ENCODE data around the gene TACR1.

DNA sequence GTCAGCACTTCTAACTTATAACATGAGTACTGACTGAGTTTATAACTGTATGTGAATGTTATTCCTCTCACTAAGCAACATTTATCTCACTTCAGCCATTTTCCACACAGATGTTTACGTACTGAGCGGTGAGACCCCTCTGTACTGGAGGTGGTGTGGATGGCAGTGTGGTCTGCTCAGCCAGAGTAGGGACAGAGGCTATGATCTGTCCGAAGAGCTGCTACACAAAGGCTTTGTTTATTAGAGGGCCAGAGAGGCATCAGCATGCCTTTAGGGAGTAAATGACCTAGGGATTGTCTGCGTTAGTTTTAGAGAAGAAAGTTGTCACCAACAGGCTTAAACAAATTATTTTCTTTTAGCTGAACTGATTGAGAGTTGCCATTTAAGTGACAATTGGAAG lies 23.2 kb upstream of the TACR1 start:
- TF ChIP-seq EZH2 (IDR thresholded peaks at IDR 0.05; ENCODE audit: low read length, unreplicated experiment) (no peak), EZH2phosphoT487 (IDR thresholded peaks at IDR 0.05; ENCODE audit: borderline replicate concordance, low read length) (no peak)
- TF ChIP-seq, protein P1, sequence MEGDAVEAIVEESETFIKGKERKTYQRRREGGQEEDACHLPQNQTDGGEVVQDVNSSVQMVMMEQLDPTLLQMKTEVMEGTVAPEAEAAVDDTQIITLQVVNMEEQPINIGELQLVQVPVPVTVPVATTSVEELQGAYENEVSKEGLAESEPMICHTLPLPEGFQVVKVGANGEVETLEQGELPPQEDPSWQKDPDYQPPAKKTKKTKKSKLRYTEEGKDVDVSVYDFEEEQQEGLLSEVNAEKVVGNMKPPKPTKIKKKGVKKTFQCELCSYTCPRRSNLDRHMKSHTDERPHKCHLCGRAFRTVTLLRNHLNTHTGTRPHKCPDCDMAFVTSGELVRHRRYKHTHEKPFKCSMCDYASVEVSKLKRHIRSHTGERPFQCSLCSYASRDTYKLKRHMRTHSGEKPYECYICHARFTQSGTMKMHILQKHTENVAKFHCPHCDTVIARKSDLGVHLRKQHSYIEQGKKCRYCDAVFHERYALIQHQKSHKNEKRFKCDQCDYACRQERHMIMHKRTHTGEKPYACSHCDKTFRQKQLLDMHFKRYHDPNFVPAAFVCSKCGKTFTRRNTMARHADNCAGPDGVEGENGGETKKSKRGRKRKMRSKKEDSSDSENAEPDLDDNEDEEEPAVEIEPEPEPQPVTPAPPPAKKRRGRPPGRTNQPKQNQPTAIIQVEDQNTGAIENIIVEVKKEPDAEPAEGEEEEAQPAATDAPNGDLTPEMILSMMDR (conservative IDR thresholded peaks at IDR 0.05; ENCODE audit: low read depth, low read length), result no peak
